H7 (cell line): Measurements from ENCODE around the gene COL5A3. TPM values are rescaled to one million over a fixed set of nuclear protein-coding genes. Genes with fewer than 3 reads are reported as not detected.

Experiments used
- DNase-seq: peaks from one replicate; pipeline ENCODE4 v3.0.0; 2012
- H3K27me3 ChIP-seq: 2 replicates; pipeline ENCODE4 v1.6.0; 2011; ENCODE audit warnings: mild to moderate bottlenecking, low read length; ENCODE audit not compliant: control insufficient read depth, insufficient read depth
- H3K36me3 ChIP-seq: replicated peaks from 2 replicates; pipeline ENCODE4 v1.5.1; 2011; ENCODE audit warnings: low read length; ENCODE audit not compliant: control insufficient read depth, insufficient read depth
- H3K4me3 ChIP-seq: 2 replicates; pipeline ENCODE4 v1.5.1; 2011; ENCODE audit warnings: low read depth, mild to moderate bottlenecking, control low read depth, low read length, moderate library complexity; ENCODE audit not compliant: insufficient read depth
- total RNA-seq: library from RNA; depleted of rRNA; stranded (reverse); fragments of >200 nt; shearing (Covaris generic); gene quantifications from 2 replicates; pipeline ENCODE4 v1.2.3, GENCODE V29; 2014

The COL5A3 gene
- total RNA-seq, 1 experiment from 2014 or later, result 0.62 TPM

- no peaks in the 10 kb centered on the region for H3K36me3 ChIP-seq
- peak; percentile 46 for DNase-seq
Measured at GRCh38 chr19:10005632-10006334, 4.5 kb downstream of the COL5A3 start.

GRCh38 chr19:10004617-10005016, 5.7 kb downstream of the COL5A3 start:
- Histone ChIP-seq H3K27me3 (peaks cover 5% of the 10 kb centered on the region), H3K36me3 (no peaks in the 10 kb centered on the region), H3K4me3 (no peak overlapping the region)
- peak; percentile 23 for DNase-seq

More at GRCh38 chr19:10005632-10006334, 4.5 kb downstream of the COL5A3 start:
- no peak overlapping the region for H3K4me3 ChIP-seq
- peaks cover 16% of the 10 kb centered on the region for H3K27me3 ChIP-seq

GRCh38 chr19:10003271-10003670, 7.0 kb downstream of the COL5A3 start:
- DNase-seq, result peak; percentile 16
- H3K4me3 ChIP-seq, result no peak overlapping the region
- no peaks in the 10 kb centered on the region; the same call in 1 of the 2 replicates for H3K27me3 ChIP-seq
- no peaks in the 10 kb centered on the region for H3K36me3 ChIP-seq

- peak; percentile 83 for DNase-seq
- Histone ChIP-seq H3K4me3 (no peak overlapping the region), H3K36me3 (no peaks in the 10 kb centered on the region)
Measured at GRCh38 chr19:10001899-10002298, 8.4 kb downstream of the COL5A3 start.

DNA sequence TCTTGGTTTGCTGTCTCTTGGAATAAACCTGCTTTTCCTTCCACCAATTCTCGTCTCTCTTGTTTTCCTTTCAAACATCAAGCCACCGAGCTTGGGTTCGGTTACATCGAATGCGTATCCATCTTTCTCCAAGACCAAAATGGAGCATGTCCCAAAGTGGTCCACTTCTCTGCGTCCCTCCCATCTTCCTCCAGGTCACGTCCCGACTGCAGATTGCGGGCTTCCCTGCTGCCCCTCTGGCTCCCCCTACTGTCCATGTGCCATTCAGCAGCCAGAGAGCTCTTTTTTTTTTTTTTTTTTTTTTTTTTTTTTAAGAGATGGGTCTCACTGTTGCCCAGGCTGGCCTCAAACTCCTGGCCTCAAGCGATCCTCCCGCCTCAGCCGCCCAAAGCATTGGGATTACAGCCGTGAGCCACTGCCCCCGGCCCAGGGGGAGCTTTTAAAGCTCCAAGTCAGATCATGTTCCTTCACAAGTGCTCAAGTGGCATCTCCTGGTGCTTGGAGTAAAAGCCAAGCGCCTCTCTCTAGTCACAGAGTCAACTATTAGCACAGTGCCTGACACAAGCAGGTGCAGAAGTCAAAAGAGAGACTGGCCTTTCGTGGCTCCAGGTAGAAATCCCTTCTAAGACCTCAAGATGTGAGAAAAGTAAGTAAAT, 10.0 kb downstream of the COL5A3 start:
- Histone ChIP-seq H3K27me3 (peaks cover 2% of the 10 kb centered on the region; the same call in 1 of the 2 replicates), H3K36me3 (no peaks in the 10 kb centered on the region), H3K4me3 (no peak overlapping the region)
- peak; percentile 96 for DNase-seq

More at GRCh38 chr19:10001899-10002298, 8.4 kb downstream of the COL5A3 start:
- H3K27me3 ChIP-seq, result peaks cover 2% of the 10 kb centered on the region; the same call in 1 of the 2 replicates

DNA sequence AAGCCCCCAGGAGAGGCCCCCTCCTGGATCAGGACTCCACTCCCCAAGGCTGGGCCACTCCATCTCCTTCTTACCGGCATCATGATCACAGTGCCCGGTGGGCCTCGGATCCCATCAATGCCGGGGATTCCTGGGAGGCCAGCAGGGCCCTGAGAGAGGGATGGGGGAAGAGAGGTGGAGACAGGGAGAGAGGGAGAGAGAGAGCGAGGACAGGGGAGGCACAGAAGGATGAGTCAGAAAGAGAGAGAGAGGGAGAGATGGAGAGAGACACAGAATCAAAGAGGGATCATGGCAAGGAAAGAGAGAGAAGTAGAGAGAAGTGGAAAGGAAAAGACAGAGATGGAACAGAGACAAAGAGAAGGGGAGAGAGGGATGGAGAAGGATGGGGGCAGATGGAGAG, 13.8 kb downstream of the COL5A3 start:
- H3K4me3 ChIP-seq, result no peak overlapping the region
- peaks cover 2% of the 10 kb centered on the region; the same call in 1 of the 2 replicates for H3K27me3 ChIP-seq
- H3K36me3 ChIP-seq, result no peaks in the 10 kb centered on the region
- no peak for DNase-seq

- peaks cover 2% of the 10 kb centered on the region; the same call in 1 of the 2 replicates for H3K27me3 ChIP-seq
- H3K4me3 ChIP-seq, result no peak overlapping the region
- no peaks in the 10 kb centered on the region for H3K36me3 ChIP-seq
- DNase-seq, result no peak
Measured at GRCh38 chr19:9995999-9996398, 14.3 kb downstream of the COL5A3 start.

DNA sequence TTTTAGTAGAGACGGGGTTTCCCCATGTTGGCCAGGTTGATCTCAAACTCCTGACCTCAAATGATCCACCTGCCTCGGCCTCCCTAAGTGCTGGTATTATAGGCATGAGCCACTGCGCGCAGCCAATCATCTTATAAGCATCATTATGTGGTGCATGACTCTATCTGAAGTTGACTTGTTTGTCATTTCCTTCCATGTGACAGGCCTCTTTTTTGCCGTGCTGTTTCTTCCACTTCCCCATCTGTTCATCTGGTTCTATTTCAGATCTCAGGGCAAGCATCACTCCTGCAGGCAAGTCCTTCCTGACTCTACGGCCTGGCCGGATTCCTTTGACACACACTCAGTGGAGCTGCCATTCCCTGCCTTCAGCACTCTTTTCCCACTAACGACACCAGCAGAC, 15.2 kb downstream of the COL5A3 start:
- Histone ChIP-seq H3K36me3 (no peaks in the 10 kb centered on the region), H3K27me3 (peaks cover 2% of the 10 kb centered on the region; the same call in 1 of the 2 replicates), H3K4me3 (no peak overlapping the region)
- no peak for DNase-seq

GRCh38 chr19:9991425-9992191, 18.7 kb downstream of the COL5A3 start:
- Histone ChIP-seq H3K36me3 (no peaks in the 10 kb centered on the region), H3K27me3 (no peaks in the 10 kb centered on the region), H3K4me3 (no peak overlapping the region)
- DNase-seq, result no peak

DNA sequence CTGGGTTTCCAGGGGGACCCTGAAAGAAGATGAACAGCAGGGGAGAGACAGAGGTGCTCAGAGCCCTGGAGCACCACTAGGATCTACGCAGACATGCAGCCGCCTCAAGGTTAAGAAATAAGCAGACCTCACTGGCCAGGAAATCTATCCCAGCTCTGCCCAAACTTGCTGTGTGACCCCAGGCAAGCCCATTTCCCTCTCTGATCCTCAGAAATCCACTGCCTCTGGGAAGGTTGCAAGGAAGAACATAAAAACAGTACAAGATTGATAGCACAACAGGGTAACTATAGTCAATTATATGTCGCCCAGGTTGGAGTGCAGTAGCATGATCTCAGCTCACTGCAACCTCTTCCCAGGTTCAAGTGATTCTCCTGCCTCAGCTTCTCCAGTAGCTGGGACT, 20.8 kb downstream of the COL5A3 start:
- no peak for DNase-seq

DNA sequence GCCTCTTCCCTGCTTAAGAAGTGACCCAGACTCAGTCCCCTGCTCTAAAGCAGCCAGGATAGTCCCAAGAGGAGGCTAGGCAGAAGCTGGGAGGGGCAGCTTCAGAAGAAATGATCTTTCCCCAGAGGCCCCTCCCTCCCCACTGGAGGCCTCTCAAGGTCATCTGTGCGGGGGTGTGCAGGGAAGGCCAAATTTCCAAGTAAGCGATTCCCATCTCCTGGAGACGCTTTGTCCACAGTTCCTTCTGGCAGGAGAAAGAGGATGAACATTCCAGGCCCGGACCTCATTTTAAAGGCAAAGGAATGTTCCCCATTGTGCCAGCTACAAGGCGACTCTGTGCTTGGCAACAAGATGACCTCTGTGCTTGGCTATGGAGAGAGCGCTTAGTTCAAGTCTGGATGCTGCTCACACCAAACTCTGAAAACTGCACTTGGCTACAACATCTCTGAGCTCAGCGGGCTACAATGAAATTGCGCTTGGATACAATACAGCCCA, 23.5 kb downstream of the COL5A3 start:
- no peak for DNase-seq
- H3K4me3 ChIP-seq, result no peak overlapping the region
- no peaks in the 10 kb centered on the region for H3K36me3 ChIP-seq
- no peaks in the 10 kb centered on the region for H3K27me3 ChIP-seq

More for the DNA sequence above, 20.8 kb downstream of the COL5A3 start:
- Histone ChIP-seq H3K36me3 (no peaks in the 10 kb centered on the region), H3K4me3 (no peak overlapping the region), H3K27me3 (no peaks in the 10 kb centered on the region)

- no peaks in the 10 kb centered on the region for H3K27me3 ChIP-seq
- no peak for DNase-seq
- H3K4me3 ChIP-seq, result no peak overlapping the region
- no peaks in the 10 kb centered on the region for H3K36me3 ChIP-seq
Measured at GRCh38 chr19:9981406-9982260, 28.7 kb downstream of the COL5A3 start.

DNA sequence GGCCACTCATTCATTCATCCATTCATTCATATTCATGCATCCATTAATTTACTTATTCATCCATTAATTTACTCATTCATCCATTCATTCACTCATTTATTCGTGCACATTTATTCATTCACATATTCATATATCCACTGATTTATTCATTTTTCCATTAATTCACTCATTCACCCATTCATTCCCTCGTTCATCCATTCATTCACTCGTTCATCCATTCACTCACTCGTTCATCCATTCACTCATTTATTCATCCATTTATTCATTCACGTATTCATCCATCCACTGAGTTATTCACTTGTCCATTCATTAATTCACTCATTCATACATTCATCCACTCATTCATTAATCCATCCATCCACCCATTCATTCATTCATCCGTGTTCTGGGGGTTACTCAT, 38.2 kb downstream of the COL5A3 start:
- peaks cover 2% of the 10 kb centered on the region; the same call in 1 of the 2 replicates for H3K27me3 ChIP-seq
- no peaks in the 10 kb centered on the region for H3K36me3 ChIP-seq
- no peak overlapping the region for H3K4me3 ChIP-seq
- DNase-seq, result no peak
